HL-60/S4 (cell line): Measurements from ENCODE around the gene CAMK1D.
"Not testable (repeated sequence)": the region's sequence is repeated elsewhere in the genome, so short reads cannot be mapped to it uniquely, and the experiment has no call there.

ENCODE experiments used
- in situ Hi-C: fragments of 300-500 bp; cut with MboI; formaldehyde crosslinking; loops from 2 replicates; pipeline ENCODE4 v1.14.3; 2022; ENCODE audit warnings: low sequenced_read_pairs

Gene CAMK1D

DNA sequence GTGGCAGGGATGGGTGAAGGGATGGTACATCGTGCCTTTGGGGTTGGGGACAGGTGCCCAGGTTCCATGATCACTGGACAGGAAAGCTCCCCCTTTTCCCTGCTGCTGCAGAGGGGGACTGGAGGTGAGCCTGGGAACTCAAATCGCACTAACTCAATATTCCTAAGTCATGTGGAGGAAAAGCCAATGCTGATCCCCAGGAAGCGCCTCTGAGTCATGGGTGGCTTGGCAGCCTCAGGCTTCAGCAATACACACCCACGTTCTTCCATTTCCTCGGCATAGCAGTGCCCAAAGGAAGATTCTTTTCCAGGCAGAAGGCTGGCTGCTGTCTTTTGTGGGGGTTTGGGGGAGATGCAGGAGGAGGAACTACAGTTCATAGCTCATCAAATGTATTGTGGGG is 486.4 kb downstream of the CAMK1D start:
- in situ Hi-C loops, result no loop called here

DNA sequence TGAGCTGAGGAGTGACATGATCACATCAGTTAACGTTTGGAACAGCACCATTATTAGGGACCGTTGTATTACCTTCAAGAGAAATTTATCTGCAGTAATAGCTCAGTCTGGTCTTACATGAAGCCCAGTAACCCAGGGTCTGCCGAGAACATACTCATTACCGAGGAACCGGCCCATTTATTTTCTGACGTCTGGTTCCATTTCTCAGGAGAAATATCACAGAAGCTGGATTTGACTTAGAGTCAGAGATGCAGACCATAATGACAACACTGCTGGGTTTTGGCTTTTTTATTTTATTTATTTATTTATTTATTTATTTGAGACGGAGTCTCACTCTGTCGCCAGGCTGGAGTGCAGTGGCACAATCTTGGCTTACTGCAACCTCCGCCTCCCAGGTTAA is 489.0 kb downstream of the CAMK1D start:
- in situ Hi-C loops, result no loop called here

DNA sequence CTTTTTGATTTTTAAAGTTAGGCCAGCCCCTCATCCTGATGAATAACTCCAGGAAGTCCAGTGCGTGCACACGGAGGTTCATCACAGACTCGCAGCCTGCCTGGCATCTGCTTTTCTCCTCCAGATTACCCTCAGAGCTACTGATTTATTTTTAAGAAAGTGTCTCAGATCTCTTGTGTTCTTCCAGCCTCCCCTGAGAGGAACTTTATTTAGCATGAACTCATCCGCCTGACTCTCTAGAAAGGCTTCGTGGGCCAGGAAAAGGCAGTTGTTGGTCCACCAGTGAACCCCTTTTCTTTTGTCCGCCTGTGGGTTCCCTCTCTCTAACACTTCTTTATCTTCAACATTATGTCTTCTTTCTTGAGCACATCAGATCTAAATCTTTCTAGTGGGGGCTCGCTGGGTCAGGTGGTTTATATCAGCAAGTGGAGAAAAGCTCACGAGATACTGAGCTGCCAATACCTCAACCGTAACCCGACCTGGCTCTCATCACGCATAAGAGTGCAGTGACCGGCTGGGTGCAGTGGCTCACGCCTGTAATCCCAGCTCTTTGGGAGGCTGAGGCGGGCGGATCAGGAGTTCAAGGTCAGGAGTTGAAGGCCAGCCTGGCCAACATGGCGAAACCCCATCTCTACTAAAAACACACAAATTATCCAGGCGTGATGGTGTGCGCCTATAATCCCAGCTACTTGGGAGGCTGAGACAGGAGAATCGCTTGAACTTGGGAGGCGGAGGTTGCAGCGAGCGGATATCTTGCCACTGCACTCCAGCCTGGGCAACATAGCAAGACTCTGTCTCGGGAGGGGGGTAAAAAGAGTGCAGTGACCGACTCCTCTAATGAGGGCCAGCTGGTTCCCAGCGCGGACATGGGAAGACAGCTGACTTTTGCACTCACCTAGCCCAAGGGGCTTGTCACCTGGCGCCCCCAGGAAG is 489.9 kb downstream of the CAMK1D start:
- in situ Hi-C loops, result no loop called here

DNA sequence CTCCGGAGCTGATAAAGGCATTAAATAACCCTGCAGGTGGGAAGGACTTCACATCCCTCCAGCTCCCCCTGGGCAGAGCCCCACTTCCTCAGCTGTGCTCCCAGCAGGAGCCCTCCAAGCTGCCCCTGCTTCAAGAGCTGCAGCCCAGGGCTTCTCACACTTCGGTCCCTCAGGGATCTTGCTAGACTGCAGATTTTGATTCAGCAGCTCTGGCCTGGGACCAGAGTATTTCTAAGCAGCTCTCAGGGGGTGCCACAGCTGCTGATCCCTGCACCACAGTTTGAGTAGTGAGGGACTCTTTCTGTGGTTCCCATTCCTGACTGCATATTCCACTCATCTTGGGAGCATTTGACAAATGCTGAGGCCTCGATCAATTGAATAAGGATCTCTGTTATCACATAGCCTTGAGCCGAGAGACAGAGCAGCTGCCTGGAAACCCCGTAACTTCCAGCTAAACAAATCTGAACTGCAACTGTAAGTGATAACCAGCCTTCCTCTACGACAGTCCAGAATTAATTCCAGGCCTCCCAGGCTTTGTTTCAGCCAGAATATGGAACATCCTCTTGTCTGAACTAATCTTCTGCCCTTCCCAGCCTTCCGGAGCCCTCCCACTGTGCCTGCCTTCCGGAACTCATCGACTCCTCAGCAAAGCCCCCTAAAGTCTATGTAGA is 490.7 kb downstream of the CAMK1D start:
- in situ Hi-C loops, result no loop called here

DNA sequence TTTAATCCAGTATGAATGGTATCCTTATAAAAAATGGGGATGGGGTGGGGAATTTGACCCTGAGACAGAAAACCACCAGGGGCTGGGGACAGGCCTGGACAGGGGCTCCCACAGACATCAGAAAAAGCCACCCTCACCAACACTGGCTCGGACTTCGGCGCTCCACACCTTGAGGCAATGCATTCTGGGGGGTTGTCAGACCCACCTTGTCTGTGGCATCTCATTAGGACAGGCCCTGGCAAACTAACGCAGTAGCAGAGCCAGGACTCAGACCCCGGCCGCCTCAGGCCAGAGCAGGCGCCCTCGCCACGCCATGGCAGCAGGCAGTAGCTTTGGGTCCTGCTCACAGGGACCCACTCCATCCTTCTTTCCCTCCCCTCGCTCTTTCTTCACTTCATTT is 492.1 kb downstream of the CAMK1D start:
- in situ Hi-C loops, result no loop called here

DNA sequence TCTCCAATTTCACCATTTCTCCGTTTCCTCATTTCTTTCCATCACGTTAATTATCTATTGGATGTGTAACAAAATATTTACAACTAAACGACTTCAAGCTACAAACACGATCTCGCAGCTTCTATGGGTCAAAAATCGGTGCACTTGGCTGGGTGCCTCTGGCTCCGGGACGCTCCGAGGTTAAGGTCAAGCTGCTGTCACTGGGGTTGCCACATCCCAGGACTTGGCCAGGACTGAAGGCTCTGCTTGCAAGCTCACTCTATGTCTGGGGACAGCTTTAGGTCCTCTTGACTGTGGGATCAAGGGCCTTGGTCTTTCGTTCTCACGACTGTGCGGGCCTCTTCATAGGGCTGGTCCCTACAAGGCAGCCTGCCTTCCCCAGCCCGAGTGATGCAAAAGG is 492.5 kb downstream of the CAMK1D start:
- in situ Hi-C loops, result no loop called here

DNA sequence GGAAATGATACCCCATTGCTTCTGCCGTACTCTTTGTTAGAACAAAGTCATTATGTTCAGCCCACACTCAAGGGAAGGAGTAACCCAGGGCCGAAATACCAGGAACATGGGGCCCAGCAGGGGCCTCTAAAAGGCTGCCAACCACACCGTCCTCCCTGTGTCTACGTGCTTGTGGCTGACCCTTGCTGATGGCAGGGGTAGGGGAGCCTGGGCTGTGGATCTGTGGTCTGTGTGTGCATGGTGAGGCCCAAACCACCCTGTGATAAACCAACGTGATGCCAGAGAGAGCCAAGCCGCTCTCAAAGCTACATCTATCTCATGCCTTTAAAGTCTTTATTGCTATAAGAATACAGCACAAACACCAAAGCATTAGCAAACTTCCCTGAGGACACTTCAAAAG is 493.0 kb downstream of the CAMK1D start:
- in situ Hi-C loops, result no loop called here

DNA sequence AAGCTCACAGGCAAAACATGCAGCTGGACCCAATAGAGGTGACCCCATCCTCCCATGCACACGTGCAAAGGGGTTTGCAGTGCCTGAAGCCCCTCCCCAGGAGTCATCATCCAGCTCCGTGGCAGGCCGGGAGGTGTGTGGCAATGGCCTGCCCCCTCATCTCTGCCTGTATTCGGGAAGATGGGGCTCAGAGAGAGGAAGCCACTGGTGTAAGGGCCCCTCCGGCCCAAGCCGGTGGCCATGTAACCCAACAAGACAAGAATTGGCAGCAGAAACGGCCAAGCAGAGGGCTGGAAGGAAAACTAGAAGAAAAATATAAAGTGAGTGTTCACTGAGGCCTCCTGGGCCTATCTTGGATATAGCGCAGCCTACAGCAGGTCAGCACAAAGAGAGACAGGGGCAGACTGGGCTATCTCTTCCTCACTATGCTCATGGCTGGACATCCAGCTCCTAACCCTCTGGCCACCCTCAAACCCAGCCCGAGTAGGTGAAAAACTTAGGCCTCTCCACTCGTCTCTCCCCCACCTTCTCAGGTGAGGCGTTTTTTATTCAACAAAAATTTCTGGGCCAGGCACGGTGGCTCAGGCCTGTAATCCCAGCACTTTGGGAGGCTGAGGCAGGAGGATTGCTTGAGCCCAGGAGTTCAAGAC is 494.1 kb downstream of the CAMK1D start:
- in situ Hi-C loops, result no loop called here

DNA sequence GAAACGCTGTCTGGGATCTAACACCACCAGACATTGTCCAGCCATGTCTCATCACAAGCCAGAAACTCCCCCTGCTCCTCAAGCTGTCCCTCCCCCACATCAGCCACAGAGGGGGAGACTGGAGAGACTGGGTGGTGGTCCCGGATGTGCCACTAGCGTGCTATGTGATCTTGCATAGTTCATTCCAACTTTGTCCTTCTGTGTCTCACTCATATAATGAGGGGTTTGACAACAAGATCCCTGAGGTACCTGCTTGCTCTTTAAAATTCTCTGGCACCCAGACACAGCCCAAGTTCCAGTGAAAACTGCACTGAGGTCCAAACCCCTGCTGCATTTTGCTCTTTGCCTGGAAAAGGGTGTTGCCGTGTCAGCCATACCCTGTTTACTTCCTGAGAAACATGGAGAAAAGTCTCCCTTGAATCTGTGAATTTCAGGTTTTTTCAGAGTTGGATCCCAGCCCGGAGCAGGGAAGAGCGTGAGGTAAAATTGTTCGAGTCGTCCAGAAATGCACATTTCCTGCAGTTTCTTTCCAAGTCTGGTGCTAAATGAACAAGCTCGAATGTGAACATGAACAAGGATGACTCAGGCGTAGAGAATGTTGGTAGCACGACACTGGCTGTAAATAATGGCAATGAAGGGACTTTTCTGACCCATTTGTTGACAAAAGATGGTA is 495.6 kb downstream of the CAMK1D start:
- in situ Hi-C loops, result no loop called here

DNA sequence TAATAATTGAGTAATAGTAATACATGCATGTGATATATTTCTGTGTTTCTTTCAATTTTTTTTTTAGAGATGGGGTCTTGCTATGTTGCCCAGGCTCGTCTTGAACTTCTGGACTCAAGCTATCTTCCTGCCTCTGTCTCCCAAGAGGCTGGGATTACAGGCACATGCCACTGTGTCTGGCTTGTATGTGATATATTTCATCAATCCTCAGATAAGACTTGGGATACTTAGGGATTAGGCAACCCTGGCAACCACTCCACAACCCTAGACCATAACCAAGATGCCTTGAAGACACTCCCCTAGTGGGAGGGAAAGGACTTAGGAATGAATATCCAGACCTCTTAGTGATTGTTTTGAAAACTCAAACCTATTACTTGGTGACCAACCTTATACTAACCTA is 497.4 kb downstream of the CAMK1D start:
- in situ Hi-C loops, result no loop called here

DNA sequence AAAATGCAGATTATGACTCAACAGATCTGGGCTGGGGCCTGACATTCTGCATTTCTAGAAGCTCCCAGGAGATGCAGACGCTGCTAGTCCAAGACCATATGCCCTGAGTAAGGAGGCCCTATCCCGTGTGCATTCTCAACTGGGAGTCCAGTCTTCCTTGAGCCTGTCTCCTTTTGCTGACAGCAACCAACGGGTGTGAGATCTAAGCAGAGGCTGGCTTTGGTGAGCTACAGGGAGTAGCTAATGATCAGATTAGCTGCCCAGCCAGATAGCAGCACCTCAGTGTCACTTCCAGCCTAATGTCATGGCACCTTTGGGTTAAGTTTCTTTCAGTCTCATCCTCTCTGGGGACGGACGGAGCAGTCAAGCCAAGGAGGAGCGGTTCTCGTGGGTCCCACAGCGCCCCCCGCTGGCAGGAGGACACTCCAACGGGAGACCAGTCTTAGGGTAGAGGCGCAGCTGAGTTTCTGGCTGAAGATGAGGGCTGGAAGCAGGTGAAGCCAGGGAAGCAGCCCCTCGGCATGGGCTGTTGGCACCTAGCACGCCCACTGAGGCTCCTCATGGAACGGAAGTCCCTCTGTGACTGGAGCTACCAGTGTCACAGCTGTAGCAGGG is 498.1 kb downstream of the CAMK1D start:
- in situ Hi-C loops, result no loop called here

DNA sequence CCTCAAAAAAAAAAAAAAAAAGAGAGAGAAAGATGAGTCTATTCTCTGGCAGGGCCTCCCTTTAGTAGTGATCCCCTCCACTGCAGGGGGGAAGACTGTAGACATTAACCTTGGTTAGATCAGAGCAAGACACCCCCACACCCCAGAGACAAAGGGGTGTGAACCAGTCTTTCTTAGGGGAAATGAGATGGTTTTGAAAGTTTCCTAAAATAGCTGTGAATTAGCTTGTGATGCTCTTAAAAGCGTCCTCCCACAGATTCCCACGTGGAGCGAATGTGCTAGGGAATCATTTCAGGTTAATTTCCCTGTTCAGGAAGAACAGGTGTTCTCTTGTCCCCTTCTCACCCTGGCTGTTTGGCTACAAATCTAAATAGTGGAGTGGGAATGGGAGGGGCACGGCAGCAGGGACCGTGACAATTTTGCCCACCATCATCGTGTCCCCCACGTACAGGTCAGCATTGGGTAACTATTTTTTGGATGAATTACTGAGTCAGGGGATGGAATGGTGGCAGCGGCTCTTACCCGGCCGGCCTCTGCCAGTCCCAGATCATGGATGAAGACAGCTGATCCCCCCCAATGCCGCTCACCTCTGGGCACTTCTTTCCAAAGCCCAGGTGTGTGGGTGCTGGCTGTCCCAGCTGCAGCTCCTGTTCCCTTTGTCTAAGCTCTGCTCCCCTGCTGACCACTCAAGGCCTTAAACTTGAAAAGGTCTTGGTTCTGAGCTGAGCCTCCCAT is 499.3 kb downstream of the CAMK1D start:
- in situ Hi-C loops, result no loop called here

DNA sequence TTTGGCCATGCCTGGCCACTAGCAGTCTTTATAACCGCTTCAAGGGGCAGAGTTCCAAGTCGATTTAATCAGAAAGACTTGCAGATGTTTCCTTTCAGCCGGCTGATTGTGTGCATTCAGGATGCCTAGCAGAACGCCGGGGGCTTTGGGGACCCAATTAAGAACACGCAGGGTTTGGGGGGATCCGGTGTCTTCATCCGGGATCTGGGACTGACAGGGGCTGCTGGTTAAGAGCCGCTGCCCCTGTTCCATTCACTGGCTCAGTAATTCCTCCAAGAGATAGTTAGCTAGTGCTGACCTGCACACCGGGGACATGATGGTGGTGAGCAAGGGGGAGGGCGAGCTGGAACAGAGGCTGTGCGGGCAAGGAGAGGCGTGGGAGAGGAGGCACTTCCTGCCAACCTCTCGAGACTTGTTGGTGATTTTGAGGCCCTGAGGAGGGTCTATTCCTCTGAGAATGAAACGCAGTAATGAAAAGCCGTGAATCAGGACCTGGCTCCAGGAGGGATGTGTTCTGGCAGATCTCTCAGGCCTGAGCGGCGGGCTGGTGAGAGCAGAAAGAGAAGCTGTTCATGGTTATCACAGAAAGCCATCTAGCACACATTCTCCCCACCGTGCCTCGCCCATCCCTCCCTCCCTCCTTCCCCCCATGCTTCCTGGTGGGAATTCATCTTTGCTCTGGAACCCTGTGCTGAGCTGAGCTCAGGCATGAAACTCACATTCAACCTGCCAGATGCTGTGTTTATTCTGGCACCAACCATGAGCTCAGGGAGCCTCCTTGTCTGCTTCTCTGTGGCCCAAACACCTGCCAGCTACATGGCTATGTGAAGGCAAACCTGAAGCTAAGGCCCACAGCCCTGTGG is 500.2 kb downstream of the CAMK1D start:
- in situ Hi-C loops, result no loop called here

DNA sequence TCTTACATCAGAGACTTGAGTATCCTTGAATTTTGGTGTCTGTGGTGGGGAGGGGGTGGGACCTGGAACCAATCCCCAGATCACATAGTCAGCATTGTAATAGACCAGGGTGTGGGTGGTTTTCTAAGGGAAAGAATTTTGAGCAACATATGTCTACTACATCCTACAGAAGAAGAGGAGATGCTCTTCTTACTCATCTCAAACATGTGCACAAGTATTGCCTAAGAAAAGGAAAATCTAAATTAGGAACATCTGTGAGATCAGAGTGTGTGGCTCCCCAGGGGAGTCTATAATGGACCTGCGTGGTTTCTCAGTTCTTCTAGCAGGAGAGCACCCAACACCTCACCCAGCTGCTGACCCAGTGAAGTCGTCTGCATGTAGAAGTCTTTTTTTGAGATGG is 503.3 kb downstream of the CAMK1D start:
- in situ Hi-C loops, result no loop called here

DNA sequence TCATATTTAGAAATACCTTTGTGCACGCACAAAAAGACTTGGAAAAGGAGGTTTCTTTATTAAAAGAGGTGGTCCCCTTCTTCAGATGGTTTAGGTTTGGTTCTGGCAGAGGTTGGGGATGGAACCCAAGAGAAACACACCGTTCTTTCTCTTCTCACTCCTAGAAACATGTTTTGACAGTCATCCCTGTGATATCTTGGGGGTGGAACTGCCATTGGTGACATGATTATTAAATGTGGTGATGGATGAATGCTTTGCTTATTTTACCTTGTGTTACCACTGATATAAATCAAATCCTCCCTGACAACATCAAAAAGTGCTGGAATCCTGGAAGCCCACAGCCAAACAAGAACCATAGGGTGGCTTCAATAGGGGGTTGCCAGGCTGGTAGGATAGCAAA is 505.6 kb downstream of the CAMK1D start:
- in situ Hi-C loops, result no loop called here

DNA sequence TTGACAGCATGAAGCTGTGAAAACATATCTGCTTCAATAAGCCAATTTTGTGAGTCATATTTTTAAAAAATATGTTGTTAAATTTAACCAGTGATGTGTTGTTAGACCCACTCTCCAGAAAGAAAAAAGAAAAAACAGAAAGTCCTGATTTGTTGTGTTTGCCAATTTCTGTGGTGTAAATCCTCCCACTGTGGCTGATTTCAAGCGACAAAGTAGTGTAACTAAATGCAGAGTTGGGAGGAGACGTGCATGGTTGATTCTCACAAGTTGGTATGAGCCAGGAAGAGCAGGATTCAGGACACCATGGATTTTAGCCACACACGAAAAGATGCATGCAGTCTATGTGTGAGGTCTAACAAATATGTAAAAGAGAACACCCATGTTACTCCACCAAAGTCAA is 513.1 kb downstream of the CAMK1D start:
- in situ Hi-C loops, result no loop called here

DNA sequence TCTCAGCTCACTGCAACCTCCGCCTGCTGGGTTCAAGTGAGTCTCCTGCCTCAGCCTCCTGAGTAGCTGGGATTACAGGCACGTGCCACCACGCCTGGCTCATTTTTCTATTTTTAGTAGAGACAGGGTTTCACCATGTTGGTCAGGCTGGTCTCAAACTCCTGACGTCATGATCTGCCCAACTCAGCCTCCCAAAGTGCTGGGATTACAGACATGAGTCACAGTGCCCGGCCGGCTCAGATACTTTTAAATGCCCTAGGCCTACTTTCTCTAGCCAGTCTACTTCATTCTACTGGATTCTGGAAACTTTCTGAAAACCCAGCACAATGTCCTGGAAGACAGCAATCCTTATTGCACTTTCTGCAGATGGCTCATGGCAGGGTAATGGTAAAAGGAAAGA is 516.2 kb downstream of the CAMK1D start:
- in situ Hi-C loops, result not testable (repeated sequence)

DNA sequence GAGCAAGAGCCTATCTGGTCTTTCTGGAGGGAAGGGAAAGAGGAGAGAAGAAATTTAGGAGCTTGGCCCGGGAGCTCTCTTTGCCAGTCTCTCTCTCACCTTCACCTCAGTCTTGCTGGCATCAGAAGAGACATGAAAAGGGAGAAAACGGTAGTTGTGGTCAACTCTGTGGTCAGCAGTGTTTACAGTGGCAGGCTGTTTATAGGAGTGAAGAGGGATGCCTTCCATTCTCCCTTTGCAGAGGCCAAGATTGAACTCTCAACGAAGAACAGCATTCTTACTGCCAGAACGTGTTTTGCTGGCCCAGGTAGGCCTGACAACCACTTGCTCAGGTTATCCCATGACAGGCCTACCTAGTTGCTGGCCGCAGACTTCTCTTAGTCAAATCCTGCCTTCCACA is 518.9 kb downstream of the CAMK1D start:
- in situ Hi-C loops, result no loop called here

DNA sequence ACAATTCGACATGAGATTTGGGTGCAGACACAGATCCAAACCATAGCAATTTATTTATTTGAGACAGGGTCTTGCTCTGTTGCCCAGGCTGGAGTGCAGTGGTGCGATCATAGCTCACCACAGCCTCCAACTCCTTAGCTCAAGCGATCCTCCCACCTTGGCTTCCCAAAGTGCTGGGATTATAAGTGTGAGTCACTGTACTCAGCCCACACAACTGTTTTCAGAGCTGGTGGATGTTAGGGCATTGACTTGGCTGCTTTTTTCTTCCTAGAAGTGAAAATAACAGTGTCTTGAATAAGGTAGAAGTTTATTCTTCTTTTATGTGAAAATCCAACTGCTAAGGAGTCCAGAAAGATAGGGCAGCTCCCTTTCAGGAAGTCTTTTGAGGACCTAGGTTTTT is 520.1 kb downstream of the CAMK1D start:
- in situ Hi-C loops, result no loop called here
